GM23338 (cell line): ENCODE measurements around the gene RPTOR. TPM values are rescaled to one million over a fixed set of nuclear protein-coding genes. Genes with fewer than 3 reads are reported as not detected.

Experiments
- ATAC-seq: fragments of 200-7000 bp; cut with Tn5 transposase; 3 replicates; pipeline ENCODE4 v1.9.1; 2020
- DNase-seq: peaks from one replicate; pipeline ENCODE4 v3.0.0-alpha.2; 2015; ENCODE audit warnings: low spot score
- H2AFZ ChIP-seq: fragments of 200-600 bp; sonication (generic); 2 replicates; pipeline ENCODE4 v1.8.0; 2016; ENCODE audit warnings: antibody characterized with exemption, mild to moderate bottlenecking, moderate library complexity
- H3F3A ChIP-seq: fragments of 200-600 bp; sonication (generic); replicated peaks from 2 replicates; pipeline ENCODE4 v1.8.0; 2017; ENCODE audit warnings: antibody characterized with exemption, mixed run types, low read depth
- H3K27ac ChIP-seq: fragments of 200-600 bp; sonication (generic); 2 replicates; pipeline ENCODE4 v1.6.1; 2016; ENCODE audit warnings: low read depth
- H3K27me3 ChIP-seq: fragments of 200-600 bp; sonication (generic); 2 replicates; pipeline ENCODE4 v1.8.0; 2016; ENCODE audit warnings: mild to moderate bottlenecking, mixed run types, moderate library complexity; ENCODE audit not compliant: insufficient read depth
- H3K36me3 ChIP-seq: fragments of 200-600 bp; sonication (generic); 2 replicates; pipeline ENCODE4 v1.8.0; 2016; ENCODE audit warnings: mild to moderate bottlenecking; ENCODE audit not compliant: insufficient read depth
- H3K4me1 ChIP-seq: fragments of 200-600 bp; sonication (generic); 2 replicates; pipeline ENCODE4 v1.8.0; 2016; ENCODE audit warnings: mild to moderate bottlenecking, moderate library complexity; ENCODE audit not compliant: insufficient read depth
- H3K4me2 ChIP-seq: fragments of 200-600 bp; sonication (generic); 2 replicates; pipeline ENCODE4 v1.7.1; 2017; ENCODE audit warnings: mixed run types
- H3K4me3 ChIP-seq: fragments of 200-600 bp; sonication (generic); 2 replicates; pipeline ENCODE4 v1.6.1; 2016; ENCODE audit warnings: mixed run types
- H3K79me2 ChIP-seq: fragments of 200-600 bp; sonication (generic); replicated peaks from 2 replicates; pipeline ENCODE4 v1.8.0; 2017; ENCODE audit warnings: mild to moderate bottlenecking; ENCODE audit not compliant: insufficient read depth
- H3K9me2 ChIP-seq: fragments of 200-600 bp; sonication (generic); 2 replicates; pipeline ENCODE4 v1.8.0; 2017; ENCODE audit not compliant: insufficient read depth
- H4K20me1 ChIP-seq: fragments of 200-600 bp; sonication (generic); replicated peaks from 2 replicates; pipeline ENCODE4 v1.8.0; 2017; ENCODE audit warnings: mild to moderate bottlenecking; ENCODE audit not compliant: insufficient read depth
- H3K27ac Mint-ChIP-seq: 2 replicates; pipeline ENCODE4 v1.8.0; 2020; ENCODE audit warnings: inconsistent platforms, mild to moderate bottlenecking, moderate library complexity, mixed read lengths
- H3K27me3 Mint-ChIP-seq: 3 replicates; pipeline ENCODE4 v1.8.0; 2022; ENCODE audit warnings: low read depth, mild to moderate bottlenecking, moderate library complexity, mixed read lengths, inconsistent platforms; ENCODE audit not compliant: insufficient read depth, poor library complexity
- H3K36me3 Mint-ChIP-seq: 3 replicates; pipeline ENCODE4 v1.8.0; 2021; ENCODE audit warnings: low read depth, mild to moderate bottlenecking, inconsistent platforms, moderate library complexity, mixed read lengths
- H3K4me1 Mint-ChIP-seq: 3 replicates; pipeline ENCODE4 v1.8.0; 2020; ENCODE audit warnings: mild to moderate bottlenecking, inconsistent platforms, mixed read lengths
- H3K4me3 Mint-ChIP-seq: 3 replicates; pipeline ENCODE4 v1.8.0; 2021; ENCODE audit warnings: moderate library complexity, mild to moderate bottlenecking, inconsistent platforms, mixed read lengths
- H3K9me3 Mint-ChIP-seq: 3 replicates; pipeline ENCODE4 v1.8.0; 2020; ENCODE audit warnings: moderate library complexity, mild to moderate bottlenecking, inconsistent platforms, mixed read lengths
- CREB1 ChIP-seq: fragments of 250-450 bp; sonication (Bioruptor Pico); IDR thresholded peaks from 2 replicates; pipeline ENCODE4 v1.5.0; 2020; ENCODE audit warnings: low read depth, mild to moderate bottlenecking, moderate library complexity
- ZNF331 ChIP-seq: fragments of 250-450 bp; sonication (Bioruptor Pico); IDR thresholded peaks from 2 replicates; pipeline ENCODE4 v1.5.0; 2020; ENCODE audit warnings: low read depth, mild to moderate bottlenecking, moderate library complexity
- polyA plus RNA-seq: library from polyadenylated mRNA; unstranded; fragments of >200 nt; fragmentation: Nextera tagmentation; extraction: Ambion mirVana; gene quantifications from 2 replicates; pipeline ENCODE4 v1.2.1, GENCODE V29; 2016
- total RNA-seq: library from RNA; depleted of rRNA; stranded (reverse); fragments of >200 nt; shearing (Covaris generic); gene quantifications from 2 replicates; pipeline ENCODE4 v1.2.3, GENCODE V29; 2014
- TF ChIP-seq, protein P1 (sequence below): fragments of 250-450 bp; sonication (Bioruptor Pico); IDR thresholded peaks from 2 replicates; pipeline ENCODE4 v1.5.0; 2020; ENCODE audit warnings: mild to moderate bottlenecking, moderate library complexity

Gene RPTOR
- total and polyA plus RNA-seq, 2 experiments from 2014 or later, result 9.5 to 38.0 TPM

- TF ChIP-seq, protein P1, sequence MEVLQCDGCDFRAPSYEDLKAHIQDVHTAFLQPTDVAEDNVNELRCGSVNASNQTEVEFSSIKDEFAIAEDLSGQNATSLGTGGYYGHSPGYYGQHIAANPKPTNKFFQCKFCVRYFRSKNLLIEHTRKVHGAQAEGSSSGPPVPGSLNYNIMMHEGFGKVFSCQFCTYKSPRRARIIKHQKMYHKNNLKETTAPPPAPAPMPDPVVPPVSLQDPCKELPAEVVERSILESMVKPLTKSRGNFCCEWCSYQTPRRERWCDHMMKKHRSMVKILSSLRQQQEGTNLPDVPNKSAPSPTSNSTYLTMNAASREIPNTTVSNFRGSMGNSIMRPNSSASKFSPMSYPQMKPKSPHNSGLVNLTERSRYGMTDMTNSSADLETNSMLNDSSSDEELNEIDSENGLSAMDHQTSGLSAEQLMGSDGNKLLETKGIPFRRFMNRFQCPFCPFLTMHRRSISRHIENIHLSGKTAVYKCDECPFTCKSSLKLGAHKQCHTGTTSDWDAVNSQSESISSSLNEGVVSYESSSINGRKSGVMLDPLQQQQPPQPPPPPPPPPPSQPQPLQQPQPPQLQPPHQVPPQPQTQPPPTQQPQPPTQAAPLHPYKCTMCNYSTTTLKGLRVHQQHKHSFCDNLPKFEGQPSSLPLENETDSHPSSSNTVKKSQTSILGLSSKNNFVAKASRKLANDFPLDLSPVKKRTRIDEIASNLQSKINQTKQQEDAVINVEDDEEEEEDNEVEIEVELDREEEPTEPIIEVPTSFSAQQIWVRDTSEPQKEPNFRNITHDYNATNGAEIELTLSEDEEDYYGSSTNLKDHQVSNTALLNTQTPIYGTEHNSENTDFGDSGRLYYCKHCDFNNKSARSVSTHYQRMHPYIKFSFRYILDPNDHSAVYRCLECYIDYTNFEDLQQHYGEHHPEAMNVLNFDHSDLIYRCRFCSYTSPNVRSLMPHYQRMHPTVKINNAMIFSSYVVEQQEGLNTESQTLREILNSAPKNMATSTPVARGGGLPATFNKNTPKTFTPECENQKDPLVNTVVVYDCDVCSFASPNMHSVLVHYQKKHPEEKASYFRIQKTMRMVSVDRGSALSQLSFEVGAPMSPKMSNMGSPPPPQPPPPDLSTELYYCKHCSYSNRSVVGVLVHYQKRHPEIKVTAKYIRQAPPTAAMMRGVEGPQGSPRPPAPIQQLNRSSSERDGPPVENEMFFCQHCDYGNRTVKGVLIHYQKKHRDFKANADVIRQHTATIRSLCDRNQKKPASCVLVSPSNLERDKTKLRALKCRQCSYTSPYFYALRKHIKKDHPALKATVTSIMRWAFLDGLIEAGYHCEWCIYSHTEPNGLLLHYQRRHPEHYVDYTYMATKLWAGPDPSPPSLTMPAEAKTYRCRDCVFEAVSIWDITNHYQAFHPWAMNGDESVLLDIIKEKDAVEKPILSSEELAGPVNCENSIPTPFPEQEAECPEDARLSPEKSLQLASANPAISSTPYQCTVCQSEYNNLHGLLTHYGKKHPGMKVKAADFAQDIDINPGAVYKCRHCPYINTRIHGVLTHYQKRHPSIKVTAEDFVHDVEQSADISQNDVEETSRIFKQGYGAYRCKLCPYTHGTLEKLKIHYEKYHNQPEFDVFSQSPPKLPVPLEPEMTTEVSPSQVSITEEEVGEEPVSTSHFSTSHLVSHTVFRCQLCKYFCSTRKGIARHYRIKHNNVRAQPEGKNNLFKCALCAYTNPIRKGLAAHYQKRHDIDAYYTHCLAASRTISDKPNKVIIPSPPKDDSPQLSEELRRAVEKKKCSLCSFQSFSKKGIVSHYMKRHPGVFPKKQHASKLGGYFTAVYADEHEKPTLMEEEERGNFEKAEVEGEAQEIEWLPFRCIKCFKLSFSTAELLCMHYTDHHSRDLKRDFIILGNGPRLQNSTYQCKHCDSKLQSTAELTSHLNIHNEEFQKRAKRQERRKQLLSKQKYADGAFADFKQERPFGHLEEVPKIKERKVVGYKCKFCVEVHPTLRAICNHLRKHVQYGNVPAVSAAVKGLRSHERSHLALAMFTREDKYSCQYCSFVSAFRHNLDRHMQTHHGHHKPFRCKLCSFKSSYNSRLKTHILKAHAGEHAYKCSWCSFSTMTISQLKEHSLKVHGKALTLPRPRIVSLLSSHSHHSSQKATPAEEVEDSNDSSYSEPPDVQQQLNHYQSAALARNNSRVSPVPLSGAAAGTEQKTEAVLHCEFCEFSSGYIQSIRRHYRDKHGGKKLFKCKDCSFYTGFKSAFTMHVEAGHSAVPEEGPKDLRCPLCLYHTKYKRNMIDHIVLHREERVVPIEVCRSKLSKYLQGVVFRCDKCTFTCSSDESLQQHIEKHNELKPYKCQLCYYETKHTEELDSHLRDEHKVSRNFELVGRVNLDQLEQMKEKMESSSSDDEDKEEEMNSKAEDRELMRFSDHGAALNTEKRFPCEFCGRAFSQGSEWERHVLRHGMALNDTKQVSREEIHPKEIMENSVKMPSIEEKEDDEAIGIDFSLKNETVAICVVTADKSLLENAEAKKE (CRISPR knock-in tag), result no peak
- TF ChIP-seq CREB1 (CRISPR knock-in tag), result no peak
Observed at GRCh38 chr17:80749611-80750010, 205.0 kb downstream of the RPTOR start (continued).

- peaks cover 2% of the 10 kb centered on the region; the same call in 1 of the 3 replicates for H3K36me3 Mint-ChIP-seq
- Histone ChIP-seq H2AFZ (no peak overlapping the region), H4K20me1 (peaks cover 4% of the 10 kb centered on the region; the same call in 1 of the 2 replicates), H3K27me3 (no peaks in the 10 kb centered on the region), H3K36me3 (no peaks in the 10 kb centered on the region), H3K27ac (0 out of 2 replicates have a peak overlapping the region, but pooled peaks have one; percentile 36), H3K9me2 (no peaks in the 10 kb centered on the region), H3K79me2 (0 out of 2 replicates have a peak, but pooled peaks cover 3% of the 10 kb centered on the region), H3K4me2 (no peak overlapping the region), H3K4me3 (no peak overlapping the region), H3F3A (no peaks in the 10 kb centered on the region), H3K4me1 (0 out of 2 replicates have a peak, but pooled peaks cover 9% of the 10 kb centered on the region)
- no peak overlapping the region for H3K27ac Mint-ChIP-seq
- ATAC-seq, result no peak
- TF ChIP-seq ZNF331, result no peak
- H3K4me3 Mint-ChIP-seq, result no peak overlapping the region
- H3K4me1 Mint-ChIP-seq, result peaks cover 29% of the 10 kb centered on the region
- H3K27me3 Mint-ChIP-seq, result peaks cover 3% of the 10 kb centered on the region
- no peak for DNase-seq
- no peaks in the 10 kb centered on the region; the same call in 2 of the 3 replicates for H3K9me3 Mint-ChIP-seq
Observed at GRCh38 chr17:80750263-80750662, 205.6 kb downstream of the RPTOR start.
